Thyroid gland (tissue), 4 donors: Measurements from ENCODE around the gene COIL.

Experiments used
- CTCF ChIP-seq, 6 experiments: fragments of 200-600 bp in 3 of 6; fragments of 450-650 bp in 3 of 6; sonication (generic) in 3 of 6; IDR thresholded peaks; one replicate each; pipeline ENCODE4 v1.5.1; 2016 to 2019; ENCODE audit warnings: antibody characterized with exemption in 6 of 6, mild to moderate bottlenecking in 2 of 6, inconsistent platforms in 1 of 6, moderate library complexity in 1 of 6
- POLR2A ChIP-seq, 2 donors: fragments of 450-650 bp; IDR thresholded peaks; one replicate each; pipeline ENCODE4 v1.6.1; 2017; ENCODE audit warnings: antibody characterized with exemption in 2 of 2, mild to moderate bottlenecking in 2 of 2, moderate library complexity in 1 of 2

- TF ChIP-seq CTCF (IDR thresholded peaks at IDR 0.05): no peak
- TF ChIP-seq POLR2A (IDR thresholded peaks at IDR 0.05): no peak
Measured at GRCh38 chr17:56983366-56983765, 22.5 kb upstream of the COIL start.
